Smooth muscle cell (in vitro differentiated cells): Measurements from ENCODE around the gene RNH1. TPM values are rescaled to one million over a fixed set of nuclear protein-coding genes. Genes with fewer than 3 reads are reported as not detected.

Experiments used
- DNase-seq: peaks from one replicate; lab custom pipeline; 2025; ENCODE audit not compliant: unreplicated experiment; lab: John Stamatoyannopoulos, UW
- H2AFZ ChIP-seq: fragments of 200-600 bp; sonication (generic); 2 replicates; pipeline ENCODE4 v1.6.0; 2016; ENCODE audit warnings: antibody characterized with exemption, low read depth, mild to moderate bottlenecking
- H3F3A ChIP-seq: fragments of 200-600 bp; sonication (generic); 2 replicates; pipeline ENCODE4 v1.6.0; 2017; ENCODE audit warnings: antibody characterized with exemption, low read depth
- H3K27ac ChIP-seq: fragments of 200-600 bp; sonication (generic); 2 replicates; pipeline ENCODE4 v1.5.1; 2016; ENCODE audit warnings: low read depth, mild to moderate bottlenecking
- H3K27me3 ChIP-seq: fragments of 200-600 bp; sonication (generic); 2 replicates; pipeline ENCODE4 v1.6.1; 2016; ENCODE audit warnings: low read depth, mild to moderate bottlenecking
- H3K36me3 ChIP-seq: fragments of 200-600 bp; sonication (generic); 2 replicates; pipeline ENCODE4 v1.5.1; 2016; ENCODE audit warnings: low read depth
- H3K4me1 ChIP-seq: fragments of 200-600 bp; sonication (generic); 2 replicates; pipeline ENCODE4 v1.5.1; 2016; ENCODE audit warnings: low read depth
- H3K4me2 ChIP-seq: fragments of 200-600 bp; sonication (generic); 2 replicates; pipeline ENCODE4 v1.6.0; 2016; ENCODE audit warnings: mild to moderate bottlenecking
- H3K4me3 ChIP-seq: fragments of 200-600 bp; sonication (generic); 2 replicates; pipeline ENCODE4 v1.5.1; 2016; ENCODE audit warnings: mild to moderate bottlenecking
- H3K79me2 ChIP-seq: fragments of 200-600 bp; sonication (generic); 2 replicates; pipeline ENCODE4 v1.6.0; 2016; ENCODE audit warnings: low read depth, mild to moderate bottlenecking
- H3K9ac ChIP-seq: fragments of 200-600 bp; sonication (generic); 2 replicates; pipeline ENCODE4 v1.6.0; 2016; ENCODE audit warnings: low read depth
- H3K9me3 ChIP-seq: fragments of 200-600 bp; sonication (generic); replicated peaks from 2 replicates; pipeline ENCODE4 v1.5.1; 2016; ENCODE audit warnings: low read depth
- H4K20me1 ChIP-seq: fragments of 200-600 bp; sonication (generic); 2 replicates; pipeline ENCODE4 v1.6.0; 2016; ENCODE audit warnings: low read depth
- CTCF ChIP-seq: fragments of 200-600 bp; sonication (generic); IDR thresholded peaks from 2 replicates; pipeline ENCODE4 v1.5.1; 2017; ENCODE audit warnings: borderline replicate concordance, mild to moderate bottlenecking, antibody characterized with exemption; ENCODE audit not compliant: insufficient read depth, poor library complexity, severe bottlenecking
- WGBS: methylation state at CpG from one replicate; pipeline ENCODE4 v1.1.7; 2016; ENCODE audit warnings: low lambda C conversion rate; 5-methylcytosine and 5-hydroxymethylcytosine counted together
- polyA plus RNA-seq: library from polyadenylated mRNA; unstranded; fragments of >200 nt; fragmentation: Nextera tagmentation; extraction: Ambion mirVana; gene quantifications from 2 replicates; pipeline ENCODE4 v1.2.1, GENCODE V29; 2016
- total RNA-seq: library from RNA; depleted of rRNA; stranded (reverse); fragments of >200 nt; gene quantifications from 2 replicates; pipeline ENCODE4 v1.2.3, GENCODE V29; 2014

Gene RNH1
- total and polyA plus RNA-seq, 2 experiments from 2014 or later: 91.3 to 243 TPM

DNA sequence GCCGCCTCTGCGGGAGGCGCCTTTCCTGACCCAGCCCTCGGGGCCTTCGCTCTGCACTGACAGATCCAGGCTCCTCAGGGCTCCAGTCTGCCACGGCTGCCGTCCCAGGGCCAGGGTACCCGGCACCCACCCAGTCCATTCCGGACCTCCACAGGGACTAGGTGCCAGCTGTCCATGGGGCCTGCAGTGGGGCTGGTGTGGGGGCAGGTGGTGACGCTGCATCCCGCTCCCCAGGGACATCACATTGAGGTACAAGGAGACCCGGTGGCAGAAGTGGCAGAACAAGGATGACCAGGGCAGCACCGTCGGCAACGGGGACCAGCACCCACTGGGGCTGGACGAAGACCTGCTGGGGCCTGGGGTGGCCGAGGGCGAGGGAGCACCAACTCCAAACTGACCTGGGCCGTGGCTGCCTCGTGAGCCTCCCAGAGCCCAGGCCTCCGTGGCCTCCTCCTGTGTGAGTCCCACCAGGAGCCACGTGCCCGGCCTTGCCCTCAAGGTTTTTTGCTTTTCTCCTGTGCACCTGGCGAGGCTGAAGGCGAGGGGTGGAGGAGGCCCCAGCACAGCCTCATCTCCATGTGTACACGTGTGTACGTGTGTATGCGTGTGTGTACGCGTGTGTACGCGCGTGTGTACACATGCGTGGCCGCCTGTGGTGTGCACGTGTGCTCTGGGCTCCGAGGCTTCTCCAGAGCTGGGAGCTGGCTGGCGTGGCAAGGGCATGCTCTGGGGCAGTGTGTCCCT lies 16.7 kb downstream of the RNH1 start:
- no peak overlapping the region for H3K9ac ChIP-seq
- 97% methylated on average over 38 of the region's 38 CpGs for WGBS
- DNase-seq: no peak
- H3K4me2 ChIP-seq: no peak overlapping the region
- H2AFZ ChIP-seq: no peak overlapping the region
- H3K79me2 ChIP-seq: peaks cover 5% of the 10 kb centered on the region
- H4K20me1 ChIP-seq: no peaks in the 10 kb centered on the region
- H3K9me3 ChIP-seq: no peaks in the 10 kb centered on the region
- H3F3A ChIP-seq: peaks cover 3% of the 10 kb centered on the region
- H3K4me1 ChIP-seq: no peaks in the 10 kb centered on the region
- no peak overlapping the region for H3K4me3 ChIP-seq
- no peaks in the 10 kb centered on the region for H3K27me3 ChIP-seq
- H3K27ac ChIP-seq: no peak overlapping the region
- H3K36me3 ChIP-seq: no peaks in the 10 kb centered on the region
- no peak for TF ChIP-seq CTCF

DNA sequence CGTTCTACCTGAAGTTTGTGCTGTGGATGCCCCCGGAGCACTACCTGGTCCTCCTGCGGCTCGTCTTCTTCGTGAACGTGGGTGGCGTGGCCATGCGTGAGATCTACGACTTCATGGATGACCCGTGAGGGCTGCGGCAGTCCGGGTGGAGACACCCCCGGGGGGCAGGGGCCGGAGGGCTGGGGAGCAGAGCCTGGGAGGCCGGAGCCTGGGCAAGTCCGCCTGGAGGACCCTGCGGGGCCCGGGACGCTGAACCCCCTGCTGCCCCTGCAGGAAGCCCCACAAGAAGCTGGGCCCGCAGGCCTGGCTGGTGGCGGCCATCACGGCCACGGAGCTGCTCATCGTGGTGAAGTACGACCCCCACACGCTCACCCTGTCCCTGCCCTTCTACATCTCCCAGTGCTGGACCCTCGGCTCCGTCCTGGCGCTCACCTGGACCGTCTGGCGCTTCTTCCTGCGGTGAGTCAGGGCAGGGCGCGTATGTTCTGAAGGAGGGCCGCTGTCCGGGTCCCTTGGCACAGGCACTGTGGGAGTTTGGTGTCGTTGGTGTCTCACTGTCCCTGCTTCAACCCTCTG lies 17.3 kb downstream of the RNH1 start:
- 98% methylated on average over 34 of the region's 37 CpGs for WGBS
- Histone ChIP-seq H3K4me3 (no peak overlapping the region), H3F3A (peaks cover 3% of the 10 kb centered on the region), H3K27me3 (no peaks in the 10 kb centered on the region), H4K20me1 (no peaks in the 10 kb centered on the region), H3K9me3 (no peaks in the 10 kb centered on the region), H3K36me3 (no peaks in the 10 kb centered on the region), H3K27ac (no peak overlapping the region), H3K79me2 (peaks cover 5% of the 10 kb centered on the region), H2AFZ (no peak overlapping the region), H3K9ac (no peak overlapping the region), H3K4me1 (no peaks in the 10 kb centered on the region), H3K4me2 (no peak overlapping the region)
- no peak for DNase-seq
- no peak for TF ChIP-seq CTCF

DNA sequence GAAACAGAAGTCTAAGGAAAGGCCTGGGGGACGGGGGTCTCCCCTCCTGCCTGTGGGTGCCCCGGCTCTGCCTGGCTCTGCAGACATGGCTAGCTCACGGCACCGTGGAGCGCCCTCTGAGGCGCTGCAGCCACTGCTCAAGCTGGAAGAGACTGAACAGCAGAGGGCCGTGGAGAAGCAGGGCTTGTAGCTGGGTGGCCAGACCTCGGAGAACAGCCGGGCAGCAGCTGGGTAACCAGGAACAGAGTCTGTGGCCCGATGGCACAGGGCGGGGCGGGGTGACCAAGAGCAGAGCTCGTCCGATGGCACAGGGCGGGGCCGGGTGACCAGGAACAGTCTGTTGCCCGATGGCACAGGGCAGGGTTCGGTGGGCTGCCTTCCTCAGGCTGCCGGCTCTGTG lies 18.1 kb downstream of the RNH1 start:
- Histone ChIP-seq H3K4me2 (no peak overlapping the region), H4K20me1 (no peaks in the 10 kb centered on the region), H3K36me3 (no peaks in the 10 kb centered on the region), H2AFZ (no peak overlapping the region), H3K27me3 (no peaks in the 10 kb centered on the region), H3F3A (peaks cover 3% of the 10 kb centered on the region), H3K79me2 (peaks cover 5% of the 10 kb centered on the region), H3K9me3 (no peaks in the 10 kb centered on the region), H3K4me1 (no peaks in the 10 kb centered on the region), H3K9ac (no peak overlapping the region), H3K4me3 (no peak overlapping the region), H3K27ac (no peak overlapping the region)
- DNase-seq: no peak
- TF ChIP-seq CTCF: no peak
- WGBS: 98% methylated on average over 14 of the region's 19 CpGs
